Thyroid gland (tissue), 4 donors: ENCODE data around the gene TFB2M. TPM values are rescaled to one million over a fixed set of nuclear protein-coding genes. Genes with fewer than 3 reads are reported as not detected.

ENCODE experiments used
- DNase-seq, 2 donors: peaks; one replicate each; pipeline ENCODE4 v3.0.0-alpha.2; 2019
- H3K27ac ChIP-seq, 3 donors: fragments of 200-600 bp; sonication (generic); 1 replicate in 2 of 3; 2 replicates in 1 of 3; pipeline ENCODE4 v1.5.1; 2016 to 2019; ENCODE audit warnings: mild to moderate bottlenecking in 1 of 3, moderate library complexity in 1 of 3
- H3K27me3 ChIP-seq: fragments of 200-600 bp; sonication (generic); one replicate; pipeline ENCODE4 v1.5.1; 2019
- H3K36me3 ChIP-seq, 2 donors: fragments of 200-600 bp; sonication (generic); one replicate each; pipeline ENCODE4 v1.5.1; 2016 to 2019
- H3K4me1 ChIP-seq, 2 donors: fragments of 200-600 bp; sonication (generic); one replicate each; pipeline ENCODE4 v1.5.1; 2017 to 2019
- H3K4me3 ChIP-seq, 3 donors: fragments of 200-600 bp; sonication (generic); replicated peaks in 1 of 3; 1 replicate in 2 of 3; 2 replicates in 1 of 3; pipeline ENCODE4 v1.5.1; 2016; ENCODE audit warnings: mild to moderate bottlenecking in 1 of 3
- H3K9me3 ChIP-seq: fragments of 200-600 bp; sonication (generic); one replicate; pipeline ENCODE4 v1.5.1; 2017
- POLR2A ChIP-seq, 2 donors: fragments of 450-650 bp; IDR thresholded peaks; one replicate each; pipeline ENCODE4 v1.6.1; 2017; ENCODE audit warnings: antibody characterized with exemption in 2 of 2, mild to moderate bottlenecking in 2 of 2, moderate library complexity in 1 of 2
- WGBS, 2 donors: methylation state at CpG; one replicate each; pipeline ENCODE4 v1.1.5; 2017; 5-methylcytosine and 5-hydroxymethylcytosine counted together
- intact Hi-C: fragments of 100-400 bp; cut with DNase I; formaldehyde crosslinking; loops from one replicate; pipeline ENCODE4 v1.15.1; 2023
- total RNA-seq, 4 donors: library from RNA; depleted of rRNA; stranded (reverse); fragments of >200 nt; gene quantifications; one replicate each; pipeline ENCODE4 v1.2.3, GENCODE V29; 2016
- TF ChIP-seq, protein P1 (sequence below), 6 experiments: fragments of 200-600 bp in 3 of 6; fragments of 450-650 bp in 3 of 6; sonication (generic) in 3 of 6; IDR thresholded peaks; one replicate each; pipeline ENCODE4 v1.5.1; 2016 to 2019; ENCODE audit warnings: antibody characterized with exemption in 6 of 6, mild to moderate bottlenecking in 2 of 6, inconsistent platforms in 1 of 6, moderate library complexity in 1 of 6

TFB2M gene
- total RNA-seq, 4 donors from 2014 or later = 12.2 to 21.9 (median 15.9) TPM

DNA sequence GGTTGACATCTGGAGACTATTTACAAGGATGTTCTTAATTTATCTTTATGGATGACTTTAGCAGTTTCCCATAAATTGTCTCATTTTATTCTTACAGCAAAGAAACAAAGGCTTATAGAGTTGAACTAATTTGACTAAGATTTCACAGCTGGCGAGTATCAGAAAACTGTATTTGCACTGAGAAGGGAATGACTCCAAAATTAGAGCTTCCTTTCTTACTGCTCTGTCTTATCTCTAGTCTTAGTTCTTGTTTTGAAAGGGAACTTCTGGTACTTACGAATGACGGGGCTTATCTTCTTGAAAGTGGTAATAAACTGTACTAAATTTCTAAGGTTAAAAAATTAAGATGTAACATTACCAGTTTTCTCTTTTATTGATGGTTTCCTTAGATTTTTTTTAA, 13.8 kb upstream of the TFB2M start:
- H3K27ac ChIP-seq = no peak overlapping the region
- no peaks in the 10 kb centered on the region for H3K36me3 ChIP-seq
- no peaks in the 10 kb centered on the region for H3K27me3 ChIP-seq
- H3K9me3 ChIP-seq = no peaks in the 10 kb centered on the region
- no peak for TF ChIP-seq POLR2A (IDR thresholded peaks at IDR 0.05)
- TF ChIP-seq, protein P1, sequence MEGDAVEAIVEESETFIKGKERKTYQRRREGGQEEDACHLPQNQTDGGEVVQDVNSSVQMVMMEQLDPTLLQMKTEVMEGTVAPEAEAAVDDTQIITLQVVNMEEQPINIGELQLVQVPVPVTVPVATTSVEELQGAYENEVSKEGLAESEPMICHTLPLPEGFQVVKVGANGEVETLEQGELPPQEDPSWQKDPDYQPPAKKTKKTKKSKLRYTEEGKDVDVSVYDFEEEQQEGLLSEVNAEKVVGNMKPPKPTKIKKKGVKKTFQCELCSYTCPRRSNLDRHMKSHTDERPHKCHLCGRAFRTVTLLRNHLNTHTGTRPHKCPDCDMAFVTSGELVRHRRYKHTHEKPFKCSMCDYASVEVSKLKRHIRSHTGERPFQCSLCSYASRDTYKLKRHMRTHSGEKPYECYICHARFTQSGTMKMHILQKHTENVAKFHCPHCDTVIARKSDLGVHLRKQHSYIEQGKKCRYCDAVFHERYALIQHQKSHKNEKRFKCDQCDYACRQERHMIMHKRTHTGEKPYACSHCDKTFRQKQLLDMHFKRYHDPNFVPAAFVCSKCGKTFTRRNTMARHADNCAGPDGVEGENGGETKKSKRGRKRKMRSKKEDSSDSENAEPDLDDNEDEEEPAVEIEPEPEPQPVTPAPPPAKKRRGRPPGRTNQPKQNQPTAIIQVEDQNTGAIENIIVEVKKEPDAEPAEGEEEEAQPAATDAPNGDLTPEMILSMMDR (IDR thresholded peaks at IDR 0.05) = no peak
- peaks cover 49 to 53% of the 10 kb centered on the region in 2 donors for H3K4me1 ChIP-seq
- WGBS, 2 donors = 73 to 76% methylated on average over 3 of the region's 3 CpGs
- intact Hi-C loops = no loop called here
- DNase-seq = no peak
- H3K4me3 ChIP-seq = no peak overlapping the region

DNA sequence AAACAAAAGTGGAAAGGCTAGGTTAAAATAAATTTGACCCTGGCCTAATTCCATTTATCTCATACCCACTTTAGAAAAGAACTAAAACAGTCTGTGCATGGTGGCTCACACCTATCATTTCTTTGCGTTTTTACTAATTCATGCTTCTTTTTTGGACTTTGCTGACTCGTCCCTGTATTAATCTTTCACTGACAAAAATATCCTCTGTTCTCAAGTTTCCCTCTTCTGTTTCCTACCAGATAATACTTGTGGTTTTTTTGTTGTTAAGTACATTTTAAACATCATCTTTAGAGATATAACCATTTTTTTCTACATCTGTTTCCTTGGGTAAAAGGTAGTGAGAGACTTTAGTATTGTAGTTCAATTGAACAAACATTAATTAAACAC, 11.7 kb upstream of the TFB2M start:
- no peak for DNase-seq
- peak overlapping the region in 1 of 3 donors; percentile 58 for H3K27ac ChIP-seq
- H3K27me3 ChIP-seq = no peaks in the 10 kb centered on the region
- no peaks in the 10 kb centered on the region for H3K36me3 ChIP-seq
- peaks cover 32 to 39% of the 10 kb centered on the region in 2 donors for H3K4me1 ChIP-seq
- no peaks in the 10 kb centered on the region for H3K9me3 ChIP-seq
- no peak overlapping the region for H3K4me3 ChIP-seq
- intact Hi-C loops = no loop called here
- 70 to 75% methylated on average over 2 of the region's 2 CpGs for WGBS, 2 donors
- no peak for TF ChIP-seq POLR2A (IDR thresholded peaks at IDR 0.05)
- TF ChIP-seq, protein P1 (IDR thresholded peaks at IDR 0.05) = no peak

DNA sequence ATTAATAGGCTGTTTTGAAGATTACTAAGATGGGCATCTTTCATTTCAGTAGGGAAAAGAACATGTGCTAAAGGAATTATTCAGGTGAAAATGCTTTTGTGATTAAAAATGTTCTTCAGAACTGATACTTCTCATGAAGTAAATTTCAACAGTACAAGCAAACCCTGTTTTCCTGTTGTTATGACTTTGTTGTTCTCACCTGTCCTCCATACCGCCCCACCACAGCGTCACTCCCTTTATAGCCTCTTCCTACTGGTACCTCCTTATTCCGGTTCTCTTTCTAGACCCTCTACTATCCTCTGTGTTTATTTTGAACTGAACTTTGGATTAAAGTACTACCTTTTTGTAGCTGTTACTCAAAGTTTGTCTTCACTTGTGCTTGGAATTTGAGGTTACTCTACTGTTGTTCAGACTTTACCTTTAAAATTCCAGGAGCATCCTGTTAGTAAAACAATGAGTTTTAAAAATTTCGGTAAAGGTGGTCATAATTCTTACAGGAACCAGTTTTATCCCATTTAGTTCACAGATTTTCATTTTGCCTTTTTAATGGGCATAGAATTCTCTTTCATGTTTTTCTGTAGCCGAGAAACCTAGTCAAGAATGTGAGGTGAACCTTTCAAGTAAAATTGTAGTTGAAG, 11.1 kb upstream of the TFB2M start:
- no peaks in the 10 kb centered on the region for H3K36me3 ChIP-seq
- H3K27me3 ChIP-seq = no peaks in the 10 kb centered on the region
- 64 to 73% methylated on average over 5 of the region's 5 CpGs for WGBS, 2 donors
- intact Hi-C loops = no loop called here
- peaks cover 27 to 39% of the 10 kb centered on the region in 2 donors for H3K4me1 ChIP-seq
- DNase-seq = no peak
- no peaks in the 10 kb centered on the region for H3K9me3 ChIP-seq
- H3K27ac ChIP-seq = peak overlapping the region in 1 of 3 donors; percentile 58
- no peak for TF ChIP-seq POLR2A (IDR thresholded peaks at IDR 0.05)
- TF ChIP-seq, protein P1 (IDR thresholded peaks at IDR 0.05) = no peak
- no peak overlapping the region for H3K4me3 ChIP-seq

DNA sequence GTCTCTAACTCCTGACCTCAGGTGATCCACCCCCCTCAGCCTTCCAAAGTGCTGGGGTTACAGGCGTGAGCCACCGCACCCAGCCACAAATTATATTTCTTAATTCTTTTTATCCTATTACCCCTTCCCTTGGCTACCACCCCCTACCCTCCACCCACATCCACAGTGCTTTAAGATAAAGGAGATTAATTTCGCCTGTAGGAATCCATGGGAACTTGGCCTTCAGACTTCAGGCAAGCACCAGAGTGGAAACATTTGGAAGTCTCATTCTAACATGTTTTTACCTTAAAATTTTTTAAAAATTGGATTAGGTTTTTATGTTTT, 10.6 kb upstream of the TFB2M start:
- no peak overlapping the region for H3K4me3 ChIP-seq
- no peaks in the 10 kb centered on the region for H3K9me3 ChIP-seq
- H3K36me3 ChIP-seq = no peaks in the 10 kb centered on the region
- H3K27me3 ChIP-seq = no peaks in the 10 kb centered on the region
- WGBS, 2 donors = 94 to 95% methylated on average over 3 of the region's 3 CpGs
- DNase-seq = no peak
- intact Hi-C loops = no loop called here
- TF ChIP-seq, protein P1 (IDR thresholded peaks at IDR 0.05) = no peak
- no peak for TF ChIP-seq POLR2A (IDR thresholded peaks at IDR 0.05)
- H3K27ac ChIP-seq = peak overlapping the region in 1 of 3 donors; percentile 58
- H3K4me1 ChIP-seq = peaks cover 23 to 45% of the 10 kb centered on the region in 2 donors

DNA sequence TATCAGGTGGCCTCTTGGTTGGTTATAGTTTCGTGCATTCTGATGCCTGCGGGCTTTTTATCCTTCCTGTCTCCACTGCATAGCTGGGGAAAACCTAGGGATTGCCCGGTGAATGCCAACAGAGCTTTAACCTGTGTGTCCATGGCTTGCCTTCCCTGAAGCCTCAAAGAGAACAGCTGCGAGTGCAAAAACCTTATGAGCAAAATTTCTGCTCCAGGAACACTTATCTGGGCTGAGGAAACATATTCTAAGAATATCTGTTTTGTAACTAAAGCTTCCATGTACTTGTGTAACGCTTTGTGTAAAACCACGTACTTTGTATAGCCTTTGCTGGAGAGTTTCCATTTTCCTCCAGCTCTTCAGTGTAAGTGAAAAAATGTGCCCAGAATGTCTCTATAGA, 7.4 kb upstream of the TFB2M start:
- TF ChIP-seq POLR2A (IDR thresholded peaks at IDR 0.05) = no peak
- TF ChIP-seq, protein P1 (IDR thresholded peaks at IDR 0.05) = no peak
- no peaks in the 10 kb centered on the region for H3K36me3 ChIP-seq
- no peaks in the 10 kb centered on the region for H3K9me3 ChIP-seq
- intact Hi-C loops = no loop called here
- WGBS, 2 donors = 75% methylated on average over 6 of the region's 6 CpGs
- H3K4me3 ChIP-seq = no peak overlapping the region
- H3K27me3 ChIP-seq = no peaks in the 10 kb centered on the region
- no peak for DNase-seq
- peak overlapping the region; percentile 12 to 82 (median 60) for H3K27ac ChIP-seq
- H3K4me1 ChIP-seq = peaks cover 34 to 57% of the 10 kb centered on the region in 2 donors
